Fibroblast of lung (primary cell): ENCODE results near the gene ANO10.

Experiments
- CTCF ChIP-seq, 2 donors: IDR thresholded peaks in 1 of 2; conservative IDR thresholded peaks in 1 of 2; 1 replicate in 1 of 2; 2 replicates in 1 of 2; pipeline ENCODE4 v1.5.1; 2011 to 2012; ENCODE audit warnings: low read length in 2 of 2, control low read depth in 1 of 2, inconsistent platforms in 1 of 2, low read depth in 1 of 2, mild to moderate bottlenecking in 1 of 2
- EZH2 ChIP-seq: IDR thresholded peaks from 2 replicates; pipeline ENCODE4 v1.5.1; 2012; ENCODE audit warnings: low read length, control low read depth, mild to moderate bottlenecking; ENCODE audit errors: missing control alignments

GRCh38 chr3:43378066-43378935, 243.5 kb downstream of the ANO10 start:
- TF ChIP-seq CTCF (conservative IDR thresholded peaks at IDR 0.05 in 1 of 2, IDR thresholded peaks at IDR 0.05 in 1 of 2; ENCODE audit: low read depth in 1 of 2, low read length in 2 of 2) (peak; percentile 52 to 70), EZH2 (no peak)
